ENCODE results near the gene PRTN3. TPM values are rescaled to one million over a fixed set of nuclear protein-coding genes. Genes with fewer than 3 reads are reported as not detected.
A peak's percentile ranks its signal among the peaks of the same experiment; 100 is the strongest.

Gene PRTN3
- total and polyA plus RNA-seq, 12 donors: 0.20 to 0.40 (median 0.33) TPM; not detected in 8

- Histone ChIP-seq H3K4me1 (replicated peaks in 1 of 2) (no peaks in the 10 kb centered on the region), H3K4me3 (no peak overlapping the region), H3K27me3 (no peaks in the 10 kb centered on the region), H3K36me3 (replicated peaks in 1 of 2) (peaks cover 0 to 64% of the 10 kb centered on the region in 2 donors), H3K27ac (no peak overlapping the region), H3K9me3 (replicated peaks in 1 of 3) (no peaks in the 10 kb centered on the region)
- no peak for TF ChIP-seq POLR2A (IDR thresholded peaks at IDR 0.05)
- TF ChIP-seq, protein P1, sequence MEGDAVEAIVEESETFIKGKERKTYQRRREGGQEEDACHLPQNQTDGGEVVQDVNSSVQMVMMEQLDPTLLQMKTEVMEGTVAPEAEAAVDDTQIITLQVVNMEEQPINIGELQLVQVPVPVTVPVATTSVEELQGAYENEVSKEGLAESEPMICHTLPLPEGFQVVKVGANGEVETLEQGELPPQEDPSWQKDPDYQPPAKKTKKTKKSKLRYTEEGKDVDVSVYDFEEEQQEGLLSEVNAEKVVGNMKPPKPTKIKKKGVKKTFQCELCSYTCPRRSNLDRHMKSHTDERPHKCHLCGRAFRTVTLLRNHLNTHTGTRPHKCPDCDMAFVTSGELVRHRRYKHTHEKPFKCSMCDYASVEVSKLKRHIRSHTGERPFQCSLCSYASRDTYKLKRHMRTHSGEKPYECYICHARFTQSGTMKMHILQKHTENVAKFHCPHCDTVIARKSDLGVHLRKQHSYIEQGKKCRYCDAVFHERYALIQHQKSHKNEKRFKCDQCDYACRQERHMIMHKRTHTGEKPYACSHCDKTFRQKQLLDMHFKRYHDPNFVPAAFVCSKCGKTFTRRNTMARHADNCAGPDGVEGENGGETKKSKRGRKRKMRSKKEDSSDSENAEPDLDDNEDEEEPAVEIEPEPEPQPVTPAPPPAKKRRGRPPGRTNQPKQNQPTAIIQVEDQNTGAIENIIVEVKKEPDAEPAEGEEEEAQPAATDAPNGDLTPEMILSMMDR (IDR thresholded peaks at IDR 0.05): no peak
- no peak for DNase-seq
- intact Hi-C loops (cut with DNase I): no loop called here
- 88 to 98% (median 96%) methylated on average over 26 to 64 of the region's 64 CpGs for WGBS, 4 donors
Measured at GRCh38 chr19:885536-886224, 44.9 kb downstream of the PRTN3 start.

- Histone ChIP-seq H3K36me3 (replicated peaks in 1 of 2) (peaks cover 0 to 56% of the 10 kb centered on the region in 2 donors), H3K4me3 (no peak overlapping the region), H3K4me1 (replicated peaks in 1 of 2) (peaks cover 1 to 3% of the 10 kb centered on the region in 2 donors), H3K27me3 (no peaks in the 10 kb centered on the region), H3K27ac (no peak overlapping the region), H3K9me3 (replicated peaks in 1 of 3) (no peaks in the 10 kb centered on the region)
- intact Hi-C loops (cut with DNase I): no loop called here
- WGBS, 4 donors: 81 to 89% (median 85%) methylated on average over 16 of the region's 16 CpGs
- no peak for TF ChIP-seq POLR2A (IDR thresholded peaks at IDR 0.05)
- TF ChIP-seq, protein P1 (IDR thresholded peaks at IDR 0.05): no peak
- DNase-seq: peak in 3 of 7 donors; percentile 41 to 89 (median 52)
Measured at GRCh38 chr19:887072-887471, 46.3 kb downstream of the PRTN3 start.

- DNase-seq: no peak
- Histone ChIP-seq H3K36me3 (replicated peaks in 1 of 2) (peaks cover 0 to 51% of the 10 kb centered on the region in 2 donors), H3K27ac (no peak overlapping the region), H3K9me3 (replicated peaks in 1 of 3) (no peaks in the 10 kb centered on the region), H3K4me3 (no peak overlapping the region), H3K4me1 (replicated peaks in 1 of 2) (peaks cover 4 to 6% of the 10 kb centered on the region in 2 donors), H3K27me3 (no peaks in the 10 kb centered on the region)
- 91 to 95% (median 92%) methylated on average over 9 to 10 of the region's 10 CpGs for WGBS, 4 donors
- no peak for TF ChIP-seq POLR2A (IDR thresholded peaks at IDR 0.05)
- TF ChIP-seq, protein P1 (IDR thresholded peaks at IDR 0.05): no peak
- intact Hi-C loops (cut with DNase I): no loop called here
Measured at GRCh38 chr19:887599-887998, 46.8 kb downstream of the PRTN3 start.

DNA sequence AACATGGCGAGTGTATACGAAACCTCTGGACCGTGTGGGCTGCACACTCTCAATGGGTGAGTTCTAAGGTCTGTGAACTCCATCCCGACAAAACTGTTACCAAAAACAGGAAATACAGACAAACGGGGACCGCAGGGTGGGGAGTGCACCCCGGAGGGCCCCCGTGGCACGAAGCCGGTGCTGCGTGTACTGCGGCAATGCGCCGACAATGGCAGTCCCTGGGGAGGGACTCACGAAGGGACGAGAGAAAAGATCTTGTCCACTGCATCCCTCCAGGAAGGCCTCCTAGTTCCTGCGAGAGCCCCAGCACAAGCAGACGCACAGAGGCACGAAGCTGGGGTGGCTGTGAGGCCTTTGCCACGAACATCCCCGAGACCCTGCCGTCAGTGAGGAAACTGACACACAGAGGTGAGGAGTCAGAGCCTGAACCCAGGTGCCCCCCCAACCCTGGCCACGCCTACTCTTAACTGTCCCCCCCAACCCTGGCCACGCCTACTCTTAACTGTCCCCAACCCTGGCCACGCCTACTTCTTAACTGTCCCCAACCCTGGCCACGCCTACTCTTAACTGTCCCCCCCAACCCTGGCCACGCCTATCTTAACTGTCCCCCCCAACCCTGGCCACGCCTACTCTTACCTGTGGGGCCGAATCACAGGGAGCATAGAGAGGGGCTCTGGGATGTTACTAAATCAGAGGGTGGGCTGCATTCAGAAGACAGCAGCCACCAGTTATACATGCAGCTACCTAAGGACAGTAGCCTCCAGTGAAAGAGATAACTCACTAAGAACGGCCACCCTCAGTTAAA lies 48.0 kb downstream of the PRTN3 start:
- peaks cover 6 to 7% of the 10 kb centered on the region in 2 donors for H3K4me1 ChIP-seq (replicated peaks in 1 of 2)
- intact Hi-C loops (cut with DNase I): no loop called here
- H3K4me3 ChIP-seq: no peak overlapping the region
- H3K27ac ChIP-seq: no peak overlapping the region
- H3K36me3 ChIP-seq (replicated peaks in 1 of 2): peaks cover 0 to 44% of the 10 kb centered on the region in 2 donors
- TF ChIP-seq POLR2A (IDR thresholded peaks at IDR 0.05): no peak
- TF ChIP-seq, protein P1 (IDR thresholded peaks at IDR 0.05): no peak
- WGBS, 4 donors: 90 to 92% (median 92%) methylated on average over 29 to 30 of the region's 30 CpGs
- H3K27me3 ChIP-seq: no peaks in the 10 kb centered on the region
- no peak for DNase-seq
- no peaks in the 10 kb centered on the region for H3K9me3 ChIP-seq (replicated peaks in 1 of 3)

Measured in adrenal gland (tissue), 12 donors.